T-cell (primary cell): ENCODE measurements around the gene NFKBIL1. TPM values are rescaled to one million over a fixed set of nuclear protein-coding genes. Genes with fewer than 3 reads are reported as not detected.

ENCODE experiments used
- ATAC-seq, 4 experiments: fragments of 200-7000 bp in 3 of 4; fragments of 150-1000 bp in 1 of 4; cut with Tn5 transposase; replicated peaks in 1 of 4; 1 replicate in 3 of 4; 2 replicates in 1 of 4; pipeline ENCODE4 v1.10.0; 2021; ENCODE audit warnings: moderate library complexity in 3 of 4, mild to moderate bottlenecking in 2 of 4, moderate number of reproducible peaks in 1 of 4
- CTCF ChIA-PET, 2 donors: fragments of 300-600 bp; sonication (Branson Sonifier 250); formaldehyde crosslinking; loops; one replicate each; lab custom pipeline; 2022; ENCODE audit warnings: antibody characterized with exemption in 2 of 2; lab: Charles Lee
- POLR2A ChIA-PET, 2 donors: fragments of 300-600 bp; sonication (Branson Sonifier 250); formaldehyde crosslinking; loops; one replicate each; lab custom pipeline; 2022; ENCODE audit warnings: antibody characterized with exemption in 2 of 2; lab: Charles Lee
- DNase-seq, 35 experiments: peaks; one replicate each; pipeline versions ENCODE4 v3.0.0 to v3.0.0-alpha.2; 2013 to 2023
- H3K27ac ChIP-seq: one replicate; pipeline ENCODE4 v1.5.1; 2013; ENCODE audit warnings: low read length
- H3K27me3 ChIP-seq, 2 experiments: replicated peaks in 1 of 2; 1 replicate in 1 of 2; 2 replicates in 1 of 2; pipeline versions ENCODE4 v1.6.1 to v1.7.0; 2013; ENCODE audit warnings: low read length in 1 of 2, mixed read lengths in 1 of 2; ENCODE audit not compliant: control insufficient read depth in 2 of 2, insufficient read depth in 2 of 2; ENCODE audit errors: extremely low read depth in 1 of 2
- H3K36me3 ChIP-seq, 2 donors: 1 replicate in 1 of 2; 2 replicates in 1 of 2; pipeline versions ENCODE4 v1.6.1 to v1.7.0; 2013; ENCODE audit warnings: low read length in 1 of 2; ENCODE audit not compliant: control insufficient read depth in 2 of 2, insufficient read depth in 1 of 2; ENCODE audit errors: extremely low read depth in 1 of 2
- H3K4me1 ChIP-seq, 2 experiments: 1 replicate in 1 of 2; 2 replicates in 1 of 2; pipeline versions ENCODE4 v1.6.1 to v1.7.0; 2013; ENCODE audit warnings: low read length in 2 of 2, mixed read lengths in 1 of 2; ENCODE audit not compliant: insufficient read depth in 2 of 2, control insufficient read depth in 1 of 2; ENCODE audit errors: extremely low read depth in 1 of 2
- H3K4me3 ChIP-seq, 2 donors: 1 replicate in 1 of 2; 2 replicates in 1 of 2; pipeline versions ENCODE4 v1.5.1 to v1.7.0; 2013; ENCODE audit warnings: mild to moderate bottlenecking in 2 of 2, low read length in 1 of 2, moderate library complexity in 1 of 2; ENCODE audit not compliant: control insufficient read depth in 1 of 2; ENCODE audit errors: extremely low read depth in 1 of 2
- H3K9me3 ChIP-seq: 2 replicates; pipeline ENCODE4 v1.7.0; 2013
- H3K27ac Mint-ChIP-seq, 2 donors: one replicate each; pipeline ENCODE4 v1.8.0; 2020 to 2021; ENCODE audit warnings: mild to moderate bottlenecking in 2 of 2, mixed read lengths in 2 of 2
- H3K27me3 Mint-ChIP-seq, 2 donors: one replicate each; pipeline ENCODE4 v1.8.0; 2021 to 2022; ENCODE audit warnings: mixed read lengths in 2 of 2
- H3K36me3 Mint-ChIP-seq: one replicate; pipeline ENCODE4 v1.8.0; 2021; ENCODE audit warnings: mixed read lengths
- H3K4me1 Mint-ChIP-seq, 3 donors: one replicate each; pipeline ENCODE4 v1.8.0; 2020 to 2022; ENCODE audit warnings: mixed read lengths in 3 of 3, mild to moderate bottlenecking in 1 of 3
- H3K4me3 Mint-ChIP-seq, 3 donors: one replicate each; pipeline ENCODE4 v1.8.0; 2020 to 2022; ENCODE audit warnings: mild to moderate bottlenecking in 3 of 3, mixed read lengths in 3 of 3, moderate library complexity in 3 of 3
- H3K9me3 Mint-ChIP-seq, 3 donors: one replicate each; pipeline ENCODE4 v1.8.0; 2020 to 2022; ENCODE audit warnings: mixed read lengths in 3 of 3
- WGBS: methylation state at CpG from one replicate; pipeline ENCODE4 v1.1.5; 2013; ENCODE audit warnings: missing lambda C conversion rate; ENCODE audit not compliant: insufficient coverage; 5-methylcytosine and 5-hydroxymethylcytosine counted together
- total RNA-seq, 35 experiments: library from RNA in 6 of 35; stranded (reverse) in 6 of 35; fragments of 120-200 nt in 1 of 35; gene quantifications; one replicate each; pipeline versions ENCODE4 v1.2.1 to v1.2.4 and lab custom pipeline; 2013 to 2026

The NFKBIL1 gene
- total RNA-seq, 5 donors from 2014 or later (not counting 1 experiment from before 2014, with no cell fraction given) = 6.9 to 17.1 (median 11.6) TPM

DNA sequence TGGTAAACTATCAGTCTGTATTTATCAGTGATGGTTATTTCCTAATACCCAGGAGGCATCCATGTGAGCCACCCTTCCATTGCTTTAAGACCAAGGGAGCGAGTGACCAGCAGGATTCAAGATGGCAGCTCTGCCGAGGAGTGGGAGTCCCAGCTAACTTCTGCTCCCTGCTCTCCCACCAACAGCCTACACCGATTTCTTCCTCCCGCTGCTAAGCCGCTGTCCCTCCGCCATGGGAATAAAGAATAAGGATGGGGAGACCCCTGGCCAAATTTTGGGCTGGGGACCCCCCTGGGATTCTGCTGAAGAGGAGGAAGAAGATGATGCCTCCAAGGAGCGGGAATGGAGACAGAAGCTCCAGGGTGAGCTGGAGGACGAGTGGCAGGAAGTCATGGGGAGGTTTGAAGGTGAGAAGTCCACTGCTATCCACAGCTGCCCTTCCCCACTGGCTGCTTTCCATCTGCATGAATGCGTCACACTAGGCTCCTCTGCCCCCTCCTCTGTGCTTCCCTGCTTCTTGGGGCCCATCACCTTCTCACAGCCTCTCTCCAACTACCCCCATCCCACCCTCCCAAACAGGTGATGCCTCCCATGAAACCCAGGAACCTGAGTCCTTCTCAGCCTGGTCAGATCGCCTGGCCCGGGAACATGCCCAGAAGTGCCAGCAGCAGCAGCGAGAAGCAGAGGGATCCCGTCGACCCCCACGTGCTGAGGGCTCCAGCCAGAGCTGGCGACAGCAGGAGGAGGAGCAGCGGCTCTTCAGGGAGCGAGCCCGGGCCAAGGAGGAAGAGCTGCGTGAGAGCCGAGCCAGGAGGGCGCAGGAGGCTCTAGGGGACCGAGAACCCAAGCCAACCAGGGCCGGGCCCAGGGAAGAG is 10.3 kb downstream of the NFKBIL1 start:
- ChIA-PET POLR2A (interaction anchor here in 1 of 2 donors (0.6 kb wide), 1 partner anchor 39 kb away, joined by 8 read pairs; no protein-coding TSS in a partner anchor), CTCF (no interaction called here)
- H3K4me1 ChIP-seq = peaks cover 36 to 66% of the 10 kb centered on the region in 2 experiments
- no peaks in the 10 kb centered on the region for H3K9me3 ChIP-seq
- H3K27ac ChIP-seq = peak overlapping the region; percentile 81
- H3K27me3 Mint-ChIP-seq = no peaks in the 10 kb centered on the region
- H3K36me3 Mint-ChIP-seq = peaks cover 19% of the 10 kb centered on the region
- no peaks in the 10 kb centered on the region for H3K9me3 Mint-ChIP-seq
- H3K4me1 Mint-ChIP-seq = peaks cover 57 to 68% (median 63%) of the 10 kb centered on the region in 3 donors
- no peak for ATAC-seq
- WGBS = 74% methylated on average over 13 of the region's 24 CpGs
- no peaks in the 10 kb centered on the region for H3K27me3 ChIP-seq
- H3K4me3 ChIP-seq = peak overlapping the region in 1 of 2 donors; percentile 27
- peaks cover 0 to 12% of the 10 kb centered on the region in 2 donors for H3K36me3 ChIP-seq
- H3K27ac Mint-ChIP-seq = peak overlapping the region; percentile 44 to 71
- peak overlapping the region in 1 of 3 donors; percentile 92 for H3K4me3 Mint-ChIP-seq
- DNase-seq = no peak

DNA sequence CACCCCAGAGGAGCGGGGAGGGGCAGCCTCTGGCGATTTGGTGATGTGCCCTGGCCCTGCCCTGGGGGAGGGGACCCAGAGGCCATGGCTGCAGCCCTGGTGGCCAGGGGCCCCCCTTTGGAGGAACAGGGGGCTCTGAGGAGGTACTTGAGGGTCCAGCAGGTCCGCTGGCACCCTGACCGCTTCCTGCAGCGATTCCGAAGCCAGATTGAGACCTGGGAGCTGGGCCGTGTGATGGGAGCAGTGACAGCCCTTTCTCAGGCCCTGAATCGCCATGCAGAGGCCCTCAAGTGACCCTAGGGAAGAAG is 10.9 kb downstream of the NFKBIL1 start:
- H3K36me3 ChIP-seq = peaks cover 0 to 12% of the 10 kb centered on the region in 2 donors
- no peak for DNase-seq
- Mint-ChIP-seq H3K27me3 (no peaks in the 10 kb centered on the region), H3K4me3 (peak overlapping the region; percentile 66 to 92 (median 74)), H3K36me3 (peaks cover 24% of the 10 kb centered on the region), H3K27ac (peak overlapping the region; percentile 91), H3K4me1 (peaks cover 63 to 73% (median 66%) of the 10 kb centered on the region in 3 donors), H3K9me3 (no peaks in the 10 kb centered on the region)
- ATAC-seq = no peak
- H3K4me1 ChIP-seq = peaks cover 36 to 66% of the 10 kb centered on the region in 2 experiments
- H3K9me3 ChIP-seq = no peaks in the 10 kb centered on the region
- peak overlapping the region; percentile 27 to 36 for H3K4me3 ChIP-seq
- ChIA-PET POLR2A (interaction anchor here in 1 of 2 donors (1.5 kb wide), 1 partner anchor 26 kb away, joined by 3 read pairs; no protein-coding TSS in a partner anchor), CTCF (interaction anchor here in 1 of 2 donors (1.1 to 1.3 kb wide), 2 partner anchors 17 to 35 kb away, joined by 3 to 5 read pairs; partner anchors contain the start of genes NCR3 and TNF)
- WGBS = 64% methylated on average over 8 of the region's 8 CpGs
- peak overlapping the region; percentile 81 for H3K27ac ChIP-seq
- no peaks in the 10 kb centered on the region for H3K27me3 ChIP-seq

DNA sequence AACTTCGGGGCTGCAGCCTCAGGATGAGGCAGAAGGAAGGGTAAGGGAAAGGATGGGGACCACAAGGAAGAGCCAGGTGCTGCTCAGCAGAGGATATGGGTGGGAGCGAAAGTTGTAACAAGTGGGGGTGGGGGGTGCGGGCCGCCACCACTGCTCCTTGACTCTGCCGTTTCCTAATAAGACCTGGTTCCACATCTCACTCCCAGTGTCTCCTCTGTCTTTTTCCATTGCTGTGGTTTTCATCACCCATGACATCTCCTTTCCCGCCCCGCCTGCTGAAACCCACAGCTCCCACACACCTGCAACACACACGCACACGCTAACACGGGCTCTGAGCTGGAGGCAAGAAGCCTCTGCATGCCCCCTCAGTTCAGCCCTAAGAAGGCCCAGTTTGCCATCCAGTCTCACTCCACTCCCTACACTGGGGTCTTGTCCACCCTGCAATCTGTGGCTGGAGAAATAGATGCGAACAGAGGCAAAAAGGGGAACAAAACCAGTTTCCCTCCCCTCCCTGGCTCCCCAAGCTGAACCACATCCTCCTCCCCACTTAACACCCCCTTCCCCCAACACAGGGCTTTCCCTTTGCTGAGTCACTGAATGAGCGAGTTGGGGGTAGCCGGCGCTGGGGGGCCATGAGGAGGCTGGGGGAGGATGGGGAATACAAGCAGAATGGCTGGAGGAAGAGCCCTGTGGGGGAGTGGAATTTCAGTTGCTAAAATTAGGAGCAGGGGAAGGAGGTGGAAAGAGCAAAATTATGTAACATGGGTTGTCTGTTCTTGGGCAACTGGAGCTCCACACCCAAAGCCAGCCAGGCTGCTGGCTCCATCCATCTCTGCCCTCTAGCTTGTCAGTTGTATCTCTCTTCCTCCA is 11.5 kb downstream of the NFKBIL1 start:
- ATAC-seq = peak; percentile 77 to 84 (median 80)
- POLR2A ChIA-PET = interaction anchor here in 1 of 2 donors (1.0 to 1.5 kb wide), 2 partner anchors 26 to 38 kb away, joined by 3 read pairs; no protein-coding TSS in a partner anchor
- WGBS = 0% methylated on average over 2 of the region's 14 CpGs

DNA sequence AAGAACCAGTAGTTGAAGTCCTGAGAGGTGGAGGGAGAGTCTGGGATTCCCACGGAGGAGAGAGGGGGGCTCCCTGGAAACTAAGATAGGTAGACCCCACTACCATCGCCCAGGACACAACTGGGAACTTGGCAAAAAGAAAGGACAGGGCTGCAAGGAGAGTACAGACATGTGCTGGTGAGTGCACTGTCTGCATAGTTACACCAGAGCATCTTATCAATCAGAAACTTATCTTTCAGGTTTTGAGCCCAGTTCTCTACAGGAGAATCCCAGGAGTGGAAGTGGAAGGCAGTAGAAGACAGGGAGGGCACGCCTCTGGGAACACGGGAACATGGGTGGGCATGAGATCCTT is 12.2 kb downstream of the NFKBIL1 start:
- no CpG with 5 or more reads among the region's 4 CpGs for WGBS
- H3K27me3 ChIP-seq = no peaks in the 10 kb centered on the region
- peaks cover 36 to 66% of the 10 kb centered on the region in 2 experiments for H3K4me1 ChIP-seq
- ChIA-PET POLR2A (interaction anchor here in 1 of 2 donors (1.0 to 1.5 kb wide), 2 partner anchors 25 to 37 kb away, joined by 3 read pairs; no protein-coding TSS in a partner anchor), CTCF (interaction anchor here in 1 of 2 donors (1.1 to 1.3 kb wide), 3 partner anchors 16 to 39 kb away, joined by 5 to 6 read pairs (median 5); partner anchors contain the start of genes LTB and TNF)
- no peaks in the 10 kb centered on the region for H3K27me3 Mint-ChIP-seq
- H3K27ac Mint-ChIP-seq = peak overlapping the region; percentile 91
- DNase-seq (no peak), ATAC-seq (peak; percentile 21 to 34 (median 27))
- H3K4me3 Mint-ChIP-seq = peak overlapping the region; percentile 66 to 92 (median 74)
- H3K9me3 Mint-ChIP-seq = no peaks in the 10 kb centered on the region
- no peaks in the 10 kb centered on the region for H3K9me3 ChIP-seq
- H3K4me3 ChIP-seq = peak overlapping the region; percentile 36
- H3K36me3 ChIP-seq = peaks cover 0 to 14% of the 10 kb centered on the region in 2 donors
- peak overlapping the region; percentile 81 for H3K27ac ChIP-seq
- H3K36me3 Mint-ChIP-seq = peaks cover 28% of the 10 kb centered on the region
- peaks cover 70 to 78% (median 71%) of the 10 kb centered on the region in 3 donors for H3K4me1 Mint-ChIP-seq

More for the DNA sequence above, 11.5 kb downstream of the NFKBIL1 start:
- peak in 31 of 35 experiments; percentile 41 to 82 (median 61) for DNase-seq
- Histone ChIP-seq H3K4me1 (peaks cover 36 to 66% of the 10 kb centered on the region in 2 experiments), H3K4me3 (peak overlapping the region; percentile 36), H3K27me3 (no peaks in the 10 kb centered on the region), H3K36me3 (peaks cover 0 to 13% of the 10 kb centered on the region in 2 donors), H3K27ac (peak overlapping the region; percentile 81), H3K9me3 (no peaks in the 10 kb centered on the region)
- no peaks in the 10 kb centered on the region for H3K27me3 Mint-ChIP-seq
- H3K36me3 Mint-ChIP-seq = peaks cover 27% of the 10 kb centered on the region
- CTCF ChIA-PET = interaction anchor here in 1 of 2 donors (1.1 to 1.3 kb wide), 4 partner anchors 16 to 39 kb away, joined by 3 to 6 read pairs (median 5); partner anchors contain the start of genes LTB, NCR3 and TNF
- H3K9me3 Mint-ChIP-seq = no peaks in the 10 kb centered on the region
- peaks cover 67 to 77% (median 70%) of the 10 kb centered on the region in 3 donors for H3K4me1 Mint-ChIP-seq
- H3K27ac Mint-ChIP-seq = peak overlapping the region; percentile 91
- H3K4me3 Mint-ChIP-seq = peak overlapping the region; percentile 66 to 92 (median 74)

DNA sequence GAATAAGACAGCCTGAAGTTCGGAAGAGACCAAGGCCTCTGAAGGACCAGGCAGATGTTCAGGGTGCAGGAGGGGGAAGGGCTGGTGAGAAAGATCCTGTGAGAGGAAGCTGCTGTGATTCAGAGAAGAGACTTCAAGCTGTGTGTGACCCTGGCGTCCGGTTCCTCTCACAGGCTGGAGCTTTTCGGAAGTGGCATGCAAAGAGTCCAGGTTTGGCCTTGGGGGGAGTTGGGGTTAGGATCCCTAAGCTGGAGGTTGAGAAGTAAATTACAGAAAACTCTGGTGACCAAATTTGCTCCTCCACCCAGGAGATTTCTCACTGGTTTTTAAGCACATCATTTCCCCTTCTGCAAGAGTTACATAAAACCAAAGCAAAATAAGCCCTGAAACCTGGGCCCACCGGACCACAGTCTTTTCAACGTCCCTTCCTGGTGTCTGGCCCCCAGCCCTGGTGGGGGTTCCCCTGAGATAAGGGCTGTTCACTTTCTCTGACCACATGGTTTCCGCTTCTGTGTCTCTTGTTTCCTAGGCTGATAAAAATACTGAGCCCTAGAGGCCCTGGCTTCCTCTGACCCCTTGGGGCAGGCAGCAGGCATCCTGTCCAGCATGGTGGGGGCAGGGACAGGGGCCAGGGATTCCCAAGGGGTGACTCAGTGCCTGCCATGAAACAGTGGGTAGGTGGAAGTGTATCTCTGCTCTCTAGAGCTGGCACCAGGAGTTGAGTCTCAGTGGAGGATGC is 12.7 kb downstream of the NFKBIL1 start:
- peak overlapping the region in 1 of 2 donors; percentile 10 for H3K4me3 ChIP-seq
- ATAC-seq = peak; percentile 54 to 73 (median 68)
- POLR2A ChIA-PET = interaction anchor here in 1 of 2 donors (0.5 to 0.6 kb wide), 2 partner anchors 35 to 1121 kb away, joined by 3 to 4 read pairs; no protein-coding TSS in a partner anchor
- no peaks in the 10 kb centered on the region for H3K27me3 ChIP-seq
- H3K9me3 ChIP-seq = no peaks in the 10 kb centered on the region
- peaks cover 72 to 79% (median 76%) of the 10 kb centered on the region in 3 donors for H3K4me1 Mint-ChIP-seq
- WGBS = 2% methylated on average over 5 of the region's 7 CpGs
- peak in 12 of 35 experiments; percentile 26 to 69 (median 40) for DNase-seq
- H3K4me3 Mint-ChIP-seq = peak overlapping the region; percentile 66 to 92 (median 66)
- peak overlapping the region; percentile 81 for H3K27ac ChIP-seq
- peaks cover 36 to 66% of the 10 kb centered on the region in 2 experiments for H3K4me1 ChIP-seq
- CTCF ChIA-PET = interaction anchor here in 1 of 2 donors (1.3 kb wide), 1 partner anchor 23 kb away, joined by 6 read pairs; the partner anchor contains the start of gene LTB
- no peaks in the 10 kb centered on the region for H3K9me3 Mint-ChIP-seq
- H3K36me3 Mint-ChIP-seq = peaks cover 33% of the 10 kb centered on the region
- no peaks in the 10 kb centered on the region for H3K27me3 Mint-ChIP-seq
- H3K27ac Mint-ChIP-seq = peak overlapping the region; percentile 91
- peaks cover 0 to 16% of the 10 kb centered on the region in 2 donors for H3K36me3 ChIP-seq
